Measurements from ENCODE around the gene ZNF830. TPM values are rescaled to one million over a fixed set of nuclear protein-coding genes. Genes with fewer than 3 reads are reported as not detected.
A peak's percentile ranks its signal among the peaks of the same experiment; 100 is the strongest.

The ZNF830 gene
- total and polyA plus RNA-seq, 10 of the 15 experiments (the other 5 are each of a cell fraction or from before 2014, with no cell fraction given): 9.7 to 18.5 (median 15.1) TPM

GRCh38 chr17:34990921-34991365 lies 29.6 kb downstream of the ZNF830 start:
- Histone ChIP-seq H4K20me1 (ENCODE audit: control insufficient read depth, insufficient read depth) (no peaks in the 10 kb centered on the region), H3K9me3 (replicated peaks; ENCODE audit: control insufficient read depth, insufficient read depth, low read length) (no peaks in the 10 kb centered on the region), H3K4me1 (ENCODE audit: control insufficient read depth, insufficient read depth, low read length) (peaks cover 3% of the 10 kb centered on the region; the same call in 1 of the 2 replicates), H3K27me3 (replicated peaks in 1 of 2; ENCODE audit: control insufficient read depth in 2 of 2, insufficient read depth in 2 of 2, low read length in 1 of 2) (no peaks in the 10 kb centered on the region), H3K4me3 (no peak overlapping the region), H3K9ac (ENCODE audit: control insufficient read depth, insufficient read depth, low read length) (no peak overlapping the region), H2AFZ (ENCODE audit: control insufficient read depth, low read depth, low read length) (no peak overlapping the region), H3K79me2 (ENCODE audit: control insufficient read depth, insufficient read depth, low read length) (no peaks in the 10 kb centered on the region), H3K27ac (ENCODE audit: control insufficient read depth, insufficient read depth) (no peak overlapping the region), H3K4me2 (ENCODE audit: control insufficient read depth, insufficient read depth) (0 out of 2 replicates have a peak overlapping the region, but pooled peaks have one; percentile 25), H3K36me3 (ENCODE audit: control insufficient read depth in 2 of 2, insufficient read depth in 2 of 2, low read length in 1 of 2) (peaks cover 11 to 23% of the 10 kb centered on the region in 2 experiments; a peak in 3 of 4 replicates)
- RAD21 ChIA-PET (ENCODE audit: unreplicated experiment): interaction anchor here (0.6 to 1.3 kb wide), 4 partner anchors 9 to 448 kb away, joined by 3 read pairs; no protein-coding TSS in a partner anchor
- CTCF ChIA-PET: interaction anchor here (0.7 to 2.3 kb wide), 4 partner anchors 9 to 756 kb away, joined by 3 to 11 read pairs (median 6); no protein-coding TSS in a partner anchor
- ATAC-seq (no peak), FAIRE-seq (no peak), DNase-seq (ENCODE audit: low read depth, low spot score) (no peak)
- 88% methylated on average over 6 of the region's 6 CpGs for WGBS (ENCODE audit: insufficient coverage, insufficient replicate concordance, low lambda C conversion rate, missing lambda C conversion rate)
- intact Hi-C loops (cut with micrococcal nuclease; ENCODE audit: unreplicated experiment): no loop called here
- BruUV-seq (replicated peaks): no TSS peak
- POLR2A ChIA-PET: interaction anchor here (0.6 to 1.1 kb wide), 2 partner anchors 9 to 72 kb away, joined by 3 to 4 read pairs; no protein-coding TSS in a partner anchor
- TF ChIP-seq CBX5 (IDR thresholded peaks at IDR 0.05; ENCODE audit: low read depth): no peak
- TF ChIP-seq TCF3 (IDR thresholded peaks at IDR 0.05; ENCODE audit: borderline replicate concordance, insufficient read depth, low read depth, low read length): no peak
- peak; percentile 62 for TF ChIP-seq RUNX3 (IDR thresholded peaks at IDR 0.05; ENCODE audit: low read length)
- no peak for TF ChIP-seq JUND (IDR thresholded peaks at IDR 0.05; ENCODE audit: low read depth, low read length)
- TF ChIP-seq SMAD1 (IDR thresholded peaks at IDR 0.05; ENCODE audit: low read depth, partially characterized antibody): no peak
- no peak for TF ChIP-seq STAT1 (conservative IDR thresholded peaks at IDR 0.05)
- no peak for TF ChIP-seq EZH2 (IDR thresholded peaks at IDR 0.05; ENCODE audit: borderline replicate concordance, control insufficient read depth, low read depth, low read length)
- TF ChIP-seq HDAC2 (IDR thresholded peaks at IDR 0.05): no peak
- no peak for TF ChIP-seq SUZ12 (IDR thresholded peaks at IDR 0.05; ENCODE audit: unreplicated experiment)
- SMC1A ChIA-PET (ENCODE audit: uncharacterized antibody, unreplicated experiment): interaction anchor here (0.7 to 2.4 kb wide), 8 partner anchors 9 to 130 kb away, joined by 3 to 13 read pairs (median 3); no protein-coding TSS in a partner anchor
- in situ Hi-C loops (cut with MboI): no loop called here
